HCT116 (cell line): ENCODE results near the gene USP3. TPM values are rescaled to one million over a fixed set of nuclear protein-coding genes. Genes with fewer than 3 reads are reported as not detected.

ENCODE experiments used
- ATAC-seq: fragments of 200-7000 bp; cut with Tn5 transposase; 2 replicates; pipeline ENCODE4 v1.9.1; 2020; ENCODE audit warnings: mild to moderate bottlenecking, moderate library complexity
- BruUV-seq: library from RNA; stranded (reverse); fragments of 400-500 nt; replicated peaks from 2 replicates; lab custom pipeline; 2021; lab: Mats Ljungman, UMichigan
- CTCF ChIA-PET: fragments of 300-600 bp; sonication (Branson Sonifier 250); formaldehyde crosslinking; loops from one replicate; lab custom pipeline; 2021; ENCODE audit warnings: antibody characterized with exemption; lab: Charles Lee
- POLR2A ChIA-PET: fragments of 300-600, 350-600 bp; sonication (Branson Sonifier 250); formaldehyde crosslinking; loops from one replicate; lab custom pipeline; 2021; ENCODE audit warnings: antibody characterized with exemption; lab: Charles Lee
- RAD21 ChIA-PET, 2 experiments: fragments of 300-600 bp; sonication (Branson Sonifier 250); formaldehyde crosslinking; loops; one replicate each; lab custom pipeline; 2023; ENCODE audit warnings: low total read pairs in 2 of 2; ENCODE audit not compliant: uncharacterized antibody in 2 of 2, unreplicated experiment in 2 of 2, low non-redundant PET in 1 of 2; lab: Charles Lee
- DNase-seq: peaks from one replicate; pipeline ENCODE4 v3.0.0-alpha.2; 2010; ENCODE audit warnings: low read depth, low spot score
- H2AFZ ChIP-seq: fragments of 200-600 bp; shearing (Covaris generic), sonication (generic); 2 replicates; pipeline ENCODE4 v1.6.1; 2017; ENCODE audit warnings: low read depth, mixed run types, mixed read lengths, antibody characterized with exemption, low read length; ENCODE audit not compliant: poor library complexity, severe bottlenecking
- H3K27ac ChIP-seq: 2 replicates; pipeline ENCODE4 v1.5.1; 2012; ENCODE audit warnings: low read depth, low read length
- H3K27me3 ChIP-seq: fragments of 200-600 bp; sonication (generic); 2 replicates; pipeline ENCODE4 v1.6.1; 2016; ENCODE audit warnings: mixed run types, low read length, mixed read lengths; ENCODE audit not compliant: insufficient read depth
- H3K36me3 ChIP-seq, 2 experiments: fragments of 200-500 bp in 1 of 2; fragments of 200-600 bp in 1 of 2; sonication (Bioruptor generic) in 1 of 2; sonication (generic) in 1 of 2; 2 replicates each; pipeline versions ENCODE4 v1.5.1 to v1.6.1; 2014 to 2016; ENCODE audit warnings: low read length in 2 of 2, inconsistent platforms in 1 of 2, mixed read lengths in 1 of 2, mixed run types in 1 of 2; ENCODE audit not compliant: insufficient read depth in 2 of 2, control insufficient read depth in 1 of 2
- H3K4me1 ChIP-seq, 2 experiments: fragments of 200-600 bp in 1 of 2; sonication (generic) in 1 of 2; 2 replicates each; pipeline versions ENCODE4 v1.5.1 to v1.6.1; 2012 to 2017; ENCODE audit warnings: low read length in 2 of 2, inconsistent platforms in 1 of 2, mild to moderate bottlenecking in 1 of 2, mixed read lengths in 1 of 2, mixed run types in 1 of 2, moderate library complexity in 1 of 2; ENCODE audit not compliant: insufficient read depth in 2 of 2, control insufficient read depth in 1 of 2
- H3K4me2 ChIP-seq: fragments of 200-600 bp; sonication (generic); 2 replicates; pipeline ENCODE4 v1.6.1; 2017; ENCODE audit warnings: mixed run types, low read length, mixed read lengths
- H3K4me3 ChIP-seq, 2 experiments: fragments of 200-600 bp in 1 of 2; sonication (generic) in 1 of 2; replicated peaks in 1 of 2; 2 replicates each; pipeline ENCODE4 v1.5.1; 2011 to 2016; ENCODE audit warnings: low read length in 2 of 2, control low read depth in 1 of 2, low read depth in 1 of 2, mild to moderate bottlenecking in 1 of 2, mixed read lengths in 1 of 2, mixed run types in 1 of 2
- H3K79me2 ChIP-seq: fragments of 200-600 bp; sonication (generic); 2 replicates; pipeline ENCODE4 v1.6.1; 2017; ENCODE audit warnings: mild to moderate bottlenecking, mixed run types, low read length, moderate library complexity, mixed read lengths; ENCODE audit not compliant: insufficient read depth
- H3K9ac ChIP-seq: fragments of 200-600 bp; sonication (generic); 2 replicates; pipeline ENCODE4 v1.6.1; 2016; ENCODE audit warnings: low read length, mixed read lengths
- H3K9me2 ChIP-seq: fragments of 200-600 bp; sonication (generic), shearing (Covaris generic); 2 replicates; pipeline ENCODE4 v1.6.1; 2017; ENCODE audit warnings: mixed run types, mild to moderate bottlenecking, moderate library complexity; ENCODE audit not compliant: insufficient read depth
- H3K9me3 ChIP-seq, 2 experiments: fragments of 200-500 bp in 1 of 2; fragments of 200-600 bp in 1 of 2; sonication (Bioruptor generic) in 1 of 2; sonication (generic) in 1 of 2; 2 replicates each; pipeline ENCODE4 v1.6.1; 2014 to 2017; ENCODE audit warnings: low read length in 2 of 2, mixed read lengths in 2 of 2, inconsistent platforms in 1 of 2, low read depth in 1 of 2, mild to moderate bottlenecking in 1 of 2, mixed run types in 1 of 2, moderate library complexity in 1 of 2; ENCODE audit not compliant: control insufficient read depth in 1 of 2, insufficient read depth in 1 of 2
- H4K20me1 ChIP-seq: fragments of 200-600 bp; sonication (generic), shearing (Covaris generic); 2 replicates; pipeline ENCODE4 v1.6.1; 2017; ENCODE audit warnings: mixed run types, mild to moderate bottlenecking, moderate library complexity; ENCODE audit not compliant: insufficient read depth
- CBX3 ChIP-seq: IDR thresholded peaks from 2 replicates; pipeline ENCODE4 v1.6.1; 2012; ENCODE audit warnings: low read depth
- CEBPB ChIP-seq: IDR thresholded peaks from 2 replicates; pipeline ENCODE4 v1.6.1; 2012; ENCODE audit warnings: low read depth
- EZH2phosphoT487 ChIP-seq: fragments of 200-600 bp; IDR thresholded peaks from 2 replicates; pipeline ENCODE4 v1.6.1; 2018; ENCODE audit warnings: antibody characterized with exemption, borderline replicate concordance
- YY1 ChIP-seq: IDR thresholded peaks from 2 replicates; pipeline ENCODE4 v1.6.1; 2011; ENCODE audit warnings: low read length, low read depth, moderate library complexity, mild to moderate bottlenecking; ENCODE audit not compliant: insufficient replicate concordance; ENCODE audit errors: extremely low read depth
- intact Hi-C: fragments of 100-400 bp; cut with micrococcal nuclease; formaldehyde crosslinking; loops from 2 replicates; pipeline ENCODE4 v1.10.0; 2022
- total RNA-seq: library from RNA; stranded (reverse); gene quantifications from one replicate; pipeline ENCODE4 v1.2.1, GENCODE V29; 2021; ENCODE audit not compliant: unreplicated experiment
- TF ChIP-seq, protein P1 (sequence below): IDR thresholded peaks from 2 replicates; pipeline ENCODE4 v1.6.1; 2011; ENCODE audit warnings: mild to moderate bottlenecking, low read length, moderate library complexity; ENCODE audit not compliant: insufficient replicate concordance; ENCODE audit errors: extremely low read depth

USP3 gene
- total RNA-seq, 1 experiment from 2014 or later, result 61.6 TPM

DNA sequence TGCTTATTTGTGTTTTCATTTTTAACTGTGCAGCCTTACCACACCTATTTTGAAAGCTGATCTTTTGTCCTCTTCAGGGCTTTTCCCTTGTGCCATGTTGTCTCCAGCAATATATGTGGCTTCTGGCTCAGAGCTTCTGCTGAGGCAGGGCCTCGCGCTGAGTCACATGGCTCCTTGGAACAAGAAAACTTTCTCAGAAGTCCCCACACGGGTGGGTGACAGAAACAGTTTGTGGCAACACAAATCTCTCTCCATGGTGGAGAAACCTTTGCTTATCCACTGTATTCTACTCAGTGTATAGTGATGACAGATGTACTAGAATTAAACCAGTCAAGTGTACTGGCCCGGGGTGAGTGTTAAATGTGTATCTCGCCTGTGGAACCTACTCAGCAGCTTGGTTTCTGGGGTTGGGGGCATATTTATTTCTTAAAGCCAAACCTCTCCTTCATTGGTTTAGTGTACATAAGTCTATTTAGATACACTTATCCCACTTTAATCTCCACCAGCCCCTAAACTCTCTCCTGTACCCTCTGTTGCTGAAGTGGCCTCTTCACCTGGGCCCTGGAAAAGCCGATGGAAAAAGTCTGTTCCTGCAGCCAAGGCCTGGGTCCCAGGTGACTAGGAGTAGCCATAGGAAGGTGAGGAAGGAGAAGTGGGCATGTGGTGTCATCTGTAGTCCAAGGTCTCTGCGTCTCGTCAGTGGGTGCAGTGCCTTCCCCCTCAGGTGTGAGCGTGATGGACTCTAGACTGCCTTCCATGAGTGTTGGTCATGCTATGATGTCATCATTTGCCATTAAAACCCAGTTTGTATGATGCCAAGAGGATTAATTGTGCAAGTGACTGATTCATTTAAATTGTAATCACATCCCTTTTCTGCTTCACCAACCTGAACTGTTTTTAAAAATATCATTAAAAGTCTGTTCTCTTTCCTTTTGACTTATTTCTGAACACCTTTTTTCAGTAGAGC lies 89.6 kb downstream of the USP3 start:
- H3K4me1 ChIP-seq, result peaks cover 5% of the 10 kb centered on the region in 2 experiments; a peak in 3 of 4 replicates
- H3K9me3 ChIP-seq, result no peaks in the 10 kb centered on the region
- RAD21 ChIA-PET, result no interaction called here
- BruUV-seq, result no TSS peak
- no peak overlapping the region for H3K4me2 ChIP-seq
- no peak overlapping the region for H3K9ac ChIP-seq
- CTCF ChIA-PET, result no interaction called here
- ATAC-seq (no peak), DNase-seq (no peak)
- TF ChIP-seq EZH2phosphoT487, result no peak
- TF ChIP-seq YY1, result no peak
- TF ChIP-seq CEBPB, result no peak
- TF ChIP-seq, protein P1, sequence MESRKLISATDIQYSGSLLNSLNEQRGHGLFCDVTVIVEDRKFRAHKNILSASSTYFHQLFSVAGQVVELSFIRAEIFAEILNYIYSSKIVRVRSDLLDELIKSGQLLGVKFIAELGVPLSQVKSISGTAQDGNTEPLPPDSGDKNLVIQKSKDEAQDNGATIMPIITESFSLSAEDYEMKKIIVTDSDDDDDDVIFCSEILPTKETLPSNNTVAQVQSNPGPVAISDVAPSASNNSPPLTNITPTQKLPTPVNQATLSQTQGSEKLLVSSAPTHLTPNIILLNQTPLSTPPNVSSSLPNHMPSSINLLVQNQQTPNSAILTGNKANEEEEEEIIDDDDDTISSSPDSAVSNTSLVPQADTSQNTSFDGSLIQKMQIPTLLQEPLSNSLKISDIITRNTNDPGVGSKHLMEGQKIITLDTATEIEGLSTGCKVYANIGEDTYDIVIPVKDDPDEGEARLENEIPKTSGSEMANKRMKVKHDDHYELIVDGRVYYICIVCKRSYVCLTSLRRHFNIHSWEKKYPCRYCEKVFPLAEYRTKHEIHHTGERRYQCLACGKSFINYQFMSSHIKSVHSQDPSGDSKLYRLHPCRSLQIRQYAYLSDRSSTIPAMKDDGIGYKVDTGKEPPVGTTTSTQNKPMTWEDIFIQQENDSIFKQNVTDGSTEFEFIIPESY, result no peak
- TF ChIP-seq CBX3, result no peak
- no peaks in the 10 kb centered on the region for H3K9me2 ChIP-seq
- POLR2A ChIA-PET, result no interaction called here
- H4K20me1 ChIP-seq, result no peaks in the 10 kb centered on the region
- no peaks in the 10 kb centered on the region for H3K79me2 ChIP-seq
- peaks cover 17 to 27% of the 10 kb centered on the region in 2 experiments; a peak in 3 of 4 replicates for H3K36me3 ChIP-seq
- intact Hi-C loops, result no loop called here
- H3K27ac ChIP-seq, result no peak overlapping the region
- no peaks in the 10 kb centered on the region for H3K27me3 ChIP-seq
- H3K4me3 ChIP-seq, result no peak overlapping the region
- H2AFZ ChIP-seq, result no peak overlapping the region
